GM18517 (cell line): Measurements from ENCODE around the gene SSU72.

ENCODE experiments used
- ATAC-seq: cut with Tn5 transposase; IDR thresholded peaks from one replicate; pipeline ENCODE4 v1.9.1; 2021; ENCODE audit warnings: mild to moderate bottlenecking, moderate library complexity; ENCODE audit not compliant: unreplicated experiment

Gene SSU72

GRCh38 chr1:1574721-1575537, at the start of gene SSU72:
Gene SSU72, minus strand, starts transcription at chr1:1574863. Its CDS starts 306 bp downstream, at chr1:1574557.
- ATAC-seq = peak; percentile 71

- ATAC-seq = no peak
Measured at GRCh38 chr1:1623631-1624442, 49.2 kb upstream of the SSU72 start.

GRCh38 chr1:1623181-1623630, 48.5 kb upstream of the SSU72 start:
- ATAC-seq = no peak

GRCh38 chr1:1622788-1623094, 48.1 kb upstream of the SSU72 start:
- ATAC-seq = no peak

GRCh38 chr1:1622010-1622787, 47.5 kb upstream of the SSU72 start:
- ATAC-seq = no peak

- ATAC-seq = no peak
Measured at GRCh38 chr1:1621173-1622009, 46.7 kb upstream of the SSU72 start.

- ATAC-seq = no peak
Measured at GRCh38 chr1:1620433-1621139, 45.9 kb upstream of the SSU72 start.

GRCh38 chr1:1619917-1620361, 45.3 kb upstream of the SSU72 start:
- no peak for ATAC-seq

- no peak for ATAC-seq
Measured at GRCh38 chr1:1618396-1619068, 43.9 kb upstream of the SSU72 start.

GRCh38 chr1:1617925-1618324, 43.3 kb upstream of the SSU72 start:
- ATAC-seq = no peak

- ATAC-seq = no peak
Measured at GRCh38 chr1:1617516-1617915, 42.9 kb upstream of the SSU72 start.

- no peak for ATAC-seq
Measured at GRCh38 chr1:1616838-1617237, 42.2 kb upstream of the SSU72 start.

GRCh38 chr1:1616045-1616790, 41.6 kb upstream of the SSU72 start:
- ATAC-seq = peak; percentile 23

GRCh38 chr1:1615256-1616044, 40.8 kb upstream of the SSU72 start, which contains the start of gene MIB2:
Gene MIB2, plus strand, starts transcription at chr1:1615500. Its CDS starts 7,953 bp downstream, at chr1:1623453.
- peak; percentile 69 for ATAC-seq

- no peak for ATAC-seq
Measured at GRCh38 chr1:1614954-1615255, 40.2 kb upstream of the SSU72 start.

GRCh38 chr1:1614204-1614953, 39.7 kb upstream of the SSU72 start:
- ATAC-seq = no peak

GRCh38 chr1:1613509-1614082, 38.9 kb upstream of the SSU72 start:
- ATAC-seq = no peak
